T-helper 2 cell treated with Interferon-gamma antibody and Interleukin-4, amounts not matched to agents 5 μg/mL and 100 μg/mL, for 36 hours (primary cell): ENCODE data around the gene SZT2.
"Not testable (repeated sequence)": the region's sequence is repeated elsewhere in the genome, so short reads cannot be mapped to it uniquely, and the experiment has no call there.

ENCODE experiments used
- DNase-seq: peaks from one replicate; pipeline ENCODE4 v3.0.0; 2021; ENCODE audit warnings: low spot score
- H3K27ac Mint-ChIP-seq: one replicate; pipeline ENCODE4 v1.8.0; 2021; ENCODE audit warnings: mild to moderate bottlenecking, mixed read lengths
- H3K27me3 Mint-ChIP-seq: one replicate; pipeline ENCODE4 v1.8.0; 2021; ENCODE audit warnings: low read depth, mixed read lengths
- H3K36me3 Mint-ChIP-seq: one replicate; pipeline ENCODE4 v1.8.0; 2021; ENCODE audit warnings: low read depth, mixed read lengths
- H3K4me1 Mint-ChIP-seq: one replicate; pipeline ENCODE4 v1.8.0; 2021; ENCODE audit warnings: low read depth, mixed read lengths
- H3K4me3 Mint-ChIP-seq: one replicate; pipeline ENCODE4 v1.8.0; 2022; ENCODE audit warnings: mild to moderate bottlenecking, moderate library complexity, mixed read lengths
- H3K9me3 Mint-ChIP-seq: one replicate; pipeline ENCODE4 v1.8.0; 2021; ENCODE audit warnings: mixed read lengths

SZT2 gene

GRCh38 chr1:43367904-43368645 lies 21.6 kb upstream of the SZT2 start, which contains the start of gene ELOVL1:
ELOVL1 (minus strand) TSS chr1:43368011; CDS start chr1:43365609, 2,402 bp downstream.
- Mint-ChIP-seq H3K9me3 (no peaks in the 10 kb centered on the region), H3K27ac (peak within 1 kb of the TSS; percentile 87), H3K27me3 (no peaks in the 10 kb centered on the region), H3K4me1 (peaks cover 38% of the 10 kb centered on the region), H3K4me3 (peak within 1 kb of the TSS; percentile 94), H3K36me3 (peaks cover 41% of the 10 kb centered on the region)
- peak; percentile 90 for DNase-seq

GRCh38 chr1:43368646-43369020 lies 21.1 kb upstream of the SZT2 start:
- Mint-ChIP-seq H3K27ac (peak overlapping the region; percentile 85), H3K36me3 (peaks cover 38% of the 10 kb centered on the region), H3K27me3 (no peaks in the 10 kb centered on the region), H3K4me3 (peak overlapping the region; percentile 94), H3K4me1 (peaks cover 37% of the 10 kb centered on the region), H3K9me3 (no peaks in the 10 kb centered on the region)
- DNase-seq = no peak

DNA sequence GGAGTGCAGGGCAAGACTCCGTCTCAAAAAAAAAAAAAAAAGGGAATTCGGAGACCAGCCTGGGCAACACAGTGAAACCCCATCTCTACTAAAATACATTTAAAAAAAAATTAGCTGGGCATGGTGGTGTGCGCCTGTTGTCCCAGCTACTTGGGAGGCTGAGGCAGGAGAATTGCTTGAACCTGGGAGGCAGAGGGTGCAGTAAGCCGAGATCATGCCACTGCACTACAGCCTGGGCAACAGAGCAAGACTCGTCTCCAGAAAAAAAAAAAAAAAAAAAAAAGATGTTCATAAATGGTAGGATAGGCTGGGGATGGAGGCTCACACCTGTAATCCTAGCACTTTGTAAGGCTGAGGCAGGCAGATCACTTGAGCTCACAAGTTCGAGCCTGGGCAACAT lies 19.9 kb upstream of the SZT2 start:
- H3K4me3 Mint-ChIP-seq, DNase-seq, H3K27ac Mint-ChIP-seq, H3K9me3 Mint-ChIP-seq, H3K27me3 Mint-ChIP-seq: not testable (repeated sequence)
- peaks cover 27% of the 10 kb centered on the region for H3K36me3 Mint-ChIP-seq
- H3K4me1 Mint-ChIP-seq = peaks cover 28% of the 10 kb centered on the region

DNA sequence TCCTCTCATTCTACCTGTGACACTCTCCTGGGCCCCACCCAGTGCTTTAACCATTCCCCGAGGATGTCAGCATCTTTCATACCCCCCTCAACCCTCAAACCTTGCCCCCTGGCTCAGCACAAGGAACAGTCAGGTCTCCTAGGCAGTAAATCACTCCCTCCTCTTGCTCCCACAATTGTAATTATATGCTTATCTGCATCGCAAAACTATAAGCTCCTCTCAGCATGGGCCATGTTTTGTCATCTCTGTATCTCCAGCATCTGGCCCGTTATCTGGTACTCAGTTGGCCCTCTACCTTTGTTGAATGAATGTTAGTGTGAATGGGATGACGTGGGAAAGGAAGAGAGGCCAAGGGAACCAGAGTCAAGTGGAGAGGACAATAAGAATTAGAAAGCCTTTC lies 19.1 kb upstream of the SZT2 start:
- Mint-ChIP-seq H3K27ac (peak overlapping the region; percentile 51), H3K9me3 (no peaks in the 10 kb centered on the region), H3K36me3 (peaks cover 19% of the 10 kb centered on the region), H3K4me3 (peak overlapping the region; percentile 49), H3K4me1 (peaks cover 20% of the 10 kb centered on the region), H3K27me3 (no peaks in the 10 kb centered on the region)
- DNase-seq = no peak

- Mint-ChIP-seq H3K4me3 (no peak overlapping the region), H3K9me3 (no peaks in the 10 kb centered on the region), H3K4me1 (peaks cover 13% of the 10 kb centered on the region), H3K27me3 (no peaks in the 10 kb centered on the region), H3K36me3 (peaks cover 11% of the 10 kb centered on the region), H3K27ac (no peak overlapping the region)
- DNase-seq = no peak
Measured at GRCh38 chr1:43372172-43372571, 17.5 kb upstream of the SZT2 start.

- no peak for DNase-seq
- no peaks in the 10 kb centered on the region for H3K9me3 Mint-ChIP-seq
- peaks cover 7% of the 10 kb centered on the region for H3K36me3 Mint-ChIP-seq
- H3K4me1 Mint-ChIP-seq = peaks cover 11% of the 10 kb centered on the region
- H3K27ac Mint-ChIP-seq = no peak overlapping the region
- H3K27me3 Mint-ChIP-seq = no peaks in the 10 kb centered on the region
- H3K4me3 Mint-ChIP-seq = no peak overlapping the region
Measured at GRCh38 chr1:43373066-43373940, 16.4 kb upstream of the SZT2 start.

GRCh38 chr1:43376723-43377235 lies 12.9 kb upstream of the SZT2 start:
- H3K27ac Mint-ChIP-seq = no peak overlapping the region
- H3K36me3 Mint-ChIP-seq = peaks cover 15% of the 10 kb centered on the region
- H3K4me1 Mint-ChIP-seq = peaks cover 1% of the 10 kb centered on the region
- DNase-seq = no peak
- no peaks in the 10 kb centered on the region for H3K27me3 Mint-ChIP-seq
- H3K4me3 Mint-ChIP-seq = no peak overlapping the region
- no peaks in the 10 kb centered on the region for H3K9me3 Mint-ChIP-seq

DNA sequence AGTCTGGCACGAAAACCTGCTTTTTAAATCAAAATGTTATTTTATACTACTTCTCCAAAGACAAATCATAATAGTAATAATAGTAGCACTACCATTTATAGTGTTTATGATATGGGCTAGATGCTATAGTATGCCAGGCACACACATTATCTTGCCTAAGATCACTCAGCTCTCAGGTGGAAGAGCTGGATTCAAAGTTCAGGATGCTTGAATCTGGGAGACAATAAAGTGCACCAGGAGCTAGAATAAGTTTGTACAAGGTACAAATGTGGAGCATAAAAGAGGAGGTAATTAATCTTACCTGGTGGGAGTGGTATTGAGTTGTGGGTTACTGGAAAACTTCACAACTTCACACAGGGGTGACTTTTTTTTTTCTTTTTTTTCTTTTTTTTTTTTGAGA lies 11.9 kb upstream of the SZT2 start:
- Mint-ChIP-seq H3K27ac (no peak overlapping the region), H3K4me1 (peaks cover 1% of the 10 kb centered on the region), H3K27me3 (no peaks in the 10 kb centered on the region), H3K4me3 (no peak overlapping the region), H3K9me3 (no peaks in the 10 kb centered on the region), H3K36me3 (peaks cover 18% of the 10 kb centered on the region)
- DNase-seq = no peak

- Mint-ChIP-seq H3K27ac (no peak overlapping the region), H3K36me3 (peaks cover 30% of the 10 kb centered on the region), H3K9me3 (no peaks in the 10 kb centered on the region), H3K4me1 (peaks cover 1% of the 10 kb centered on the region), H3K27me3 (no peaks in the 10 kb centered on the region), H3K4me3 (no peak overlapping the region)
- no peak for DNase-seq
Measured at GRCh38 chr1:43379476-43379875, 10.2 kb upstream of the SZT2 start.

- Mint-ChIP-seq H3K27me3 (no peaks in the 10 kb centered on the region), H3K9me3 (no peaks in the 10 kb centered on the region), H3K27ac (no peak overlapping the region), H3K4me1 (peaks cover 1% of the 10 kb centered on the region), H3K4me3 (no peak overlapping the region), H3K36me3 (peaks cover 44% of the 10 kb centered on the region)
- no peak for DNase-seq
Measured at GRCh38 chr1:43381612-43382011, 8.1 kb upstream of the SZT2 start.

- DNase-seq = no peak
- Mint-ChIP-seq H3K27ac (no peak overlapping the region), H3K4me1 (peaks cover 1% of the 10 kb centered on the region), H3K9me3 (no peaks in the 10 kb centered on the region), H3K36me3 (peaks cover 50% of the 10 kb centered on the region), H3K27me3 (no peaks in the 10 kb centered on the region), H3K4me3 (no peak overlapping the region)
Measured at GRCh38 chr1:43382027-43382779, 7.5 kb upstream of the SZT2 start.

DNA sequence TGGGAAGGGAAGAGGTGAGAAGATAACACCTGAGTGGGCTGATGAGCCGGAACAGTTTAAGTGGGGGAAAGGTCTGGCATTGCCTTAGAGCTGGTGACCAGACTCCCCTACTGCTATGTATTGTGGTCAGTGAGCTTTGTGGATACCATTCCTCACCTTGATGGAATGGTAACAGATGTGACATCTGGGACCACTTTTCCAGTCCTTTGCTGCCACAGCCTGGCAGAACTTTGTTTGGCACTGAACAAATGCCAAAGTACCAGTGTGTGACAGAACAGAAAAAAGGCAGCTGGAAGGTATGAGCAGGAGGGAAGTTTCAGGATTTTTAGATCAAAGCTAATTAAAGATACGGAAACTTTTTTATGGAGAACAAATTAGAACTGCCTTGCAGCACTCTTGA lies 6.2 kb upstream of the SZT2 start:
- H3K36me3 Mint-ChIP-seq = peaks cover 56% of the 10 kb centered on the region
- H3K4me3 Mint-ChIP-seq = no peak overlapping the region

GRCh38 chr1:43386676-43387075 lies 3.0 kb upstream of the SZT2 start:
- Mint-ChIP-seq H3K4me1 (peaks cover 22% of the 10 kb centered on the region), H3K27me3 (no peaks in the 10 kb centered on the region), H3K27ac (no peak overlapping the region), H3K9me3 (no peaks in the 10 kb centered on the region), H3K36me3 (peaks cover 49% of the 10 kb centered on the region), H3K4me3 (no peak overlapping the region)
- DNase-seq = no peak

More for the DNA sequence above, 6.2 kb upstream of the SZT2 start:
- H3K9me3 Mint-ChIP-seq = no peaks in the 10 kb centered on the region
- no peaks in the 10 kb centered on the region for H3K27me3 Mint-ChIP-seq
- DNase-seq = no peak
- no peak overlapping the region for H3K27ac Mint-ChIP-seq
- peaks cover 5% of the 10 kb centered on the region for H3K4me1 Mint-ChIP-seq
